ENCODE results near the gene ARIH1.

Gene ARIH1

GRCh38 chr15:72536506-72536905, 62.4 kb downstream of the ARIH1 start:
- DNase-seq (ENCODE audit: low read depth in 2 of 2, low spot score in 1 of 2): no peak

GRCh38 chr15:72538931-72539330, 64.8 kb downstream of the ARIH1 start:
- no peak for DNase-seq (ENCODE audit: low read depth in 2 of 2, low spot score in 1 of 2)

DNA sequence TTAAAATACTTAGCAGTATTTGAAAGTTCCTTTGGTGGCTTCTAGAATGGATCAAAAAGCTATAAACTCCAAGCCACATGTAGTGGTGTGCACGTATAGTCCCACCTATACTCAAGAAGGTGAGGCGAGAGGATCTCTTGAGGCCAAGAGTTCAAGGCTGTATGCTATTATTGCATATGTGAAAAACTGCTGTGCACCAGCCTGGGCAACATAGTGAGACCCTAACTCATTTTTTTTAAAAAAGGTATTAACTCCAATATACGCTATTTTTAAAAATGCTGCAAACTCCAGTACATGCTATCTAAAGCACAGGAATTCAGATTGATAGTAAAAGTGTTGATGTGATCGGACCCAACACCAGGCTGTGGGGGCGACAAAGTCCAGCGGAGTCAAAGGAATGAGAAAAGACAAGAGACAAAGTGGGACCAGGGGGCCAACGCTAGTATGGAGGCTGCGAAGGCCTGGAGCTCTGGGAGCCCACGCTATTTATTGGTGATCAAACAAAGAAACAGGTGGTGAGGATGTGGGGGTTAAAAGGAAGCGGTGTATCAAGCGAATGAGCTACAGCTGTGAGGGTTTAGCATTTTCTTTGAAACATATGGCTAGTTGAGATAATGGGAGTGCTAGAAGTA, 66.6 kb downstream of the ARIH1 start:
- DNase-seq (ENCODE audit: low read depth in 2 of 2, low spot score in 1 of 2): no peak

DNA sequence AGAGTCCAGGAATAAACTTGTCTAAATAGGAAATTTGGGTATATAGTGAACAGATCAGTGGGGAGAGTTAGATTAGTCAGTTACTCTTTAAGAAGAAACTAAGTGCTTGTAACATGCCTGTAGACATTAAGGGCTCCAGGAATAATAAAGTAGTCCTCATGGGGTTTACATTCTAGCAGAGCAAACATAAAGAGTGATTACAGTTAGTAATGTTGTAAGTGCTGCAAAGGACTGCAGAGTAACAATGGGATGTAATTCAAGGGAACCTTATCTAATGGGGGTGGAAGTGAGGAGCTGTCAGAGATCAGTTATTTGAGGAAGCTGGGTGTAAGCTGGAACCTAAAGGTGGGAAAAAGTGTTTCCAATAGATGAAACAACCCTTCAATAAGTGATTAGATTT, 67.5 kb downstream of the ARIH1 start:
- no peak for DNase-seq (ENCODE audit: low read depth in 2 of 2, low spot score in 1 of 2)

- no peak for DNase-seq (ENCODE audit: low read depth in 2 of 2, low spot score in 1 of 2)
Measured at GRCh38 chr15:72545156-72545555, 71.0 kb downstream of the ARIH1 start.

DNA sequence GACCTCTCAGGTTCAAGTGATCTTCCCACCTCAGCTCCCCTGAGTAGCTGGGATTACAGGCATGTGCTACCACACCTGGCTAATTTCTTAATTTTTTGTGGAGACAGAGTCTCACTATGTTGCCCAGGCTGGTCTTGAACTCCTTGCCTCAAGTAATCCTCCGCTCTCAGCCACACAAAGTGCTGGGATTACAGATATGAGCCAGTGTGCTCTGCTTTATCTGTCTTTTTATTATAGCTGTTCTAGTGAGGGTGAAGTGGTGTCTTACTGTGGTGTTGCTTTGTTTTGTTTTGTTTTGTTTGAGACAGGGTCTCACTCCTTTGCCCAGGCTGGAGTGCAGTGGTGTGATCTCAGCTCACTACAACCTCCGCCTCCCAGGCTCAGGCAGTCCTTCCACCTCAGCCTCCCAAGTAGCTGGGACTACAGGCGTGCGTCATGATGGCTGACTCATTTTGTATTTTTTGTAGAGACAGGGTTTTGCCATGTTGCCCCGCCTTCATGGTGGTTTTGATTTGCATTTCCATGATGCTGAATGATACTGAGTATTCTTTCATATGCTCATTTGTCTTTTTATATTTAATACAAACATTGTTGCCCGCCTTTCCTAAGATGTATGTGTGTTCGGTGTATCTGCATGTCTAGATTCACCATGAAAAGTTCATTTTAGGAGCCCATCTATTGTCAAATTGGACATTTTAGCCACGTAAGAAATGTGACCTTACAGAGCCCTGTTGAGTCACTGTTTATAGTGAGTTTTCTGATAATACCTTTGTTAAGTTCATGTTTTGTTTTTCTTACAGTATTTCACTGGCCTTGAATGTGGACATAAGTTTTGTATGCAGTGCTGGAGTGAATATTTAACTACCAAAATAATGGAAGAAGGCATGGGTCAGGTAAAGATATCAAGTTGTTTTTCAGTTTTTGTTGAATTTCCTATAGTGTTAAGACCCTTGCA, 80.6 kb downstream of the ARIH1 start:
- no peak for DNase-seq (ENCODE audit: low read depth in 2 of 2, low spot score in 1 of 2)

- DNase-seq (ENCODE audit: low read depth in 2 of 2, low spot score in 1 of 2): no peak
Measured at GRCh38 chr15:72559781-72560180, 85.7 kb downstream of the ARIH1 start.

GRCh38 chr15:72560458-72560857, 86.3 kb downstream of the ARIH1 start:
- no peak for DNase-seq (ENCODE audit: low read depth in 2 of 2, low spot score in 1 of 2)

DNA sequence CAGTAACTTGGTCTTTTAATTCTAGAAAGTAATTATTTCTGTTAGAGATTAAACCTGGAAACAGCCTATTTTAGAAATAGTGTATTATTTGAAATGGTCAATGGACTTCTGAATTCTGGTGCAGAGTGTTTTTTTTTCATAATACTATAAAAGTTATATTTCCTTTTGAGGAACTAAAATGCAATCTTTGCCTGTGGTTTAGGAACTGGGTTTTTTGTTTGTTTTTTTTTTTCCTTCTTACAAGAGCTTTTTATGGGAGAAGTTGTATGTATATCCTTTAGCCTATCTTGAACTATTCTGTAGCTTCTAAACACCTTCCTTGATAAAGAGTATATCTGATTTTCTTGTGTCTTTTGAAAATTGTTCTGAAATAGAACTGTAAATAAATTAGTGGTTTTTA, 88.3 kb downstream of the ARIH1 start:
- no peak for DNase-seq (ENCODE audit: low read depth in 2 of 2, low spot score in 1 of 2)

GRCh38 chr15:72562878-72563277, 88.7 kb downstream of the ARIH1 start:
- DNase-seq (ENCODE audit: low read depth in 2 of 2, low spot score in 1 of 2): no peak

- DNase-seq (ENCODE audit: low read depth in 2 of 2, low spot score in 1 of 2): no peak
Measured at GRCh38 chr15:72564091-72564490, 90.0 kb downstream of the ARIH1 start.

- DNase-seq (ENCODE audit: low read depth in 2 of 2, low spot score in 1 of 2): no peak
Measured at GRCh38 chr15:72566973-72567372, 92.8 kb downstream of the ARIH1 start.

- DNase-seq (ENCODE audit: low read depth in 2 of 2, low spot score in 1 of 2): no peak
Measured at GRCh38 chr15:72570059-72570458, 95.9 kb downstream of the ARIH1 start.

- DNase-seq (ENCODE audit: low read depth in 2 of 2, low spot score in 1 of 2): no peak
Measured at GRCh38 chr15:72579814-72580213, 105.7 kb downstream of the ARIH1 start.

GRCh38 chr15:72584006-72584405, 109.9 kb downstream of the ARIH1 start:
- DNase-seq (ENCODE audit: low read depth in 2 of 2, low spot score in 1 of 2): no peak

DNA sequence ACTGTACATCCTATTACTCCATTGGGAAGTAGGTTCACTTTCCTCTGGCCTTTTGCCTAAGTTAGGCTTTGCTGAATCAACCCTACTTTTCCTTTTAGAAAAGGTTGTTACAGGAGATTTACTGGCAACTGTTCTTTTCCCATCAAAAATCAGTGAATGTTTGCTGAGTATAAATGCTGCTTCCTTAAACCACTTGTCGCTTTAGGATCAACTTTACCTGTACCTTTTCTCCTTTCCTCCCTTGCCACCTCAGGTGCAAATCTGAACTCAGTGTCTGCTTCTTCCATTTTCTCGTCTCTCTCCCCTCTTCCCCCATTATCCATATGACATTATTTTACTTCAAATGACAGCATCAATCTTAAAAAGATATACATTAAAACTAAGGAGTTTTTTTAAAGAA, 110.9 kb downstream of the ARIH1 start:
- no peak for DNase-seq (ENCODE audit: low read depth in 2 of 2, low spot score in 1 of 2)

DNA sequence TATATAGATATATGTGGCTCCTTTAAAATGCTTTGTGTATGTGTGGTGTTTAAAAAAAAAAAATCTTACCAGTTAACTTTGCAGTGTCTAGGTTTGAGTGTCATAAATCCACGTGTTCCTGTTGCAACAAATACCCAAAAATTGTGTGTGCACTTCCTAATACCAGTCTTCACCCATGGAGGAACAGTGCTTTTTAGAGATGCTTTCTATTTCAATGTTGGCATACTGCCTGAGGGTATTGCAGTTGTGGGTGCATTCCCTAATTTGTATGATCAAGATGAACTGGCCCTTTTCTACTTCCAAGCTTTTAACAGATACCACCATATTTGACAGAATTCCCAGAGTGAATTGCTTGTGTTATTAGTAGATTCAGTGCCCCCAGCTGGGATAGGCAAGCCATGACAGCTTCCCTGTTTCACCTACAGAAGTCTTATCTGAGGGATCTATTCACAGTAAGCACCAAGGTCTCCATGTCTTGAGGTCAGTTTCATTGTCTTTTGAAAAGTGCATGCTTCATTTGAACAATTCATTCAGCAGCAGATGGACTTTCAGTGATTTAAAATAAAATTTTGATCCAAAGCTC, 111.4 kb downstream of the ARIH1 start:
- DNase-seq (ENCODE audit: low read depth in 2 of 2, low spot score in 1 of 2): no peak

GRCh38 chr15:72588096-72588495, 114.0 kb downstream of the ARIH1 start:
- no peak for DNase-seq (ENCODE audit: low read depth in 2 of 2, low spot score in 1 of 2)

DNA sequence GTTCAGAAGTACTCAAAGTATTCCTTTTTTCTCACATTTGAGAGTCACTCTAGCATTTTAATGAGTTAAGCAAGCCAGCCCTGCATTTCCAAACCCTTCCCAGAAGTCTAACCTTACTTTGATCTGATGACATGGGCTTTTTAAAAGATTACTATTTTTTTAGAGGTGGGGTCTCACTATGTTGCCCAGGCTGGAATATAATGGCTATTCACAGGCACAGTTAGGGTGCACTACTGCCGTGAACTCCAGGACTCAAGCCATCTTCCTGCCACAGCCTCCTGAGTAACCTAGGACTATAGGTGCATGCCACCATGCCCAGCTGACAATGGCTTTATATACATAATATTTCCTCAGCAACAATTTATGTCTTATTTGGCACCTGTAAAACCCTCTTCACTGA, 116.3 kb downstream of the ARIH1 start:
- DNase-seq (ENCODE audit: low read depth in 2 of 2, low spot score in 1 of 2): no peak

- no peak for DNase-seq (ENCODE audit: low read depth in 2 of 2, low spot score in 1 of 2)
Measured at GRCh38 chr15:72591361-72591760, 117.2 kb downstream of the ARIH1 start.

GRCh38 chr15:72592097-72592496, 118.0 kb downstream of the ARIH1 start:
- DNase-seq (ENCODE audit: low read depth in 2 of 2, low spot score in 1 of 2): no peak

DNA sequence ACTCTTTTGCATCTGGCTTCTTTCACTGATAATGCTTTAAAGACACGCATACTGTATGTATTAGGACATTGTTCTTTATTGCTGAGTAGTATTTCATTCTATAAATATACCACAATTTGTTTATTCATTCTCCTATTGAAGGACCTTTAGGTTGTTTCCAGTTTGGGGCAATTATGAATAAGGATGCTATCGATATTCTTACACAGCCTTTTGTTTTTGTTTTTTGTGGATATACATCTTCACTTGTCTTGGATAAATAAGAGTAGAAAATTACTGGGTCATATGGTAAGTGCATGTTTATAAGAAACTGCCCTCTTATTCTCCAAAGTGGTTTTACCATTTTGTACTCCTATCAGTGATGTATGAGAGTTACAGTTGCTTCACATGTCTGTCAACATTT, 118.5 kb downstream of the ARIH1 start:
- DNase-seq (ENCODE audit: low read depth in 2 of 2, low spot score in 1 of 2): no peak

All from stimulated activated CD8-positive, alpha-beta memory T cell treated with anti-CD3 and anti-CD28 coated beads, Interleukin-4, amount 100 ng/mL, for 1 hour (primary cell).